HAP-1 (cell line): ENCODE data around the gene TMEM201.
"Not testable (repeated sequence)": the region's sequence is repeated elsewhere in the genome, so short reads cannot be mapped to it uniquely, and the experiment has no call there.

Experiments
- DNase-seq, 2 experiments: peaks; one replicate each; pipeline ENCODE4 v3.0.0-alpha.2; 2016 to 2020; ENCODE audit warnings: low spot score in 2 of 2
- H3K27me3 ChIP-seq: fragments of 250-450 bp; sonication (Bioruptor Pico); 2 replicates; pipeline ENCODE4 v1.5.1; 2020; ENCODE audit warnings: low read depth, mild to moderate bottlenecking, moderate library complexity
- H3K36me3 ChIP-seq: fragments of 250-450 bp; sonication (Bioruptor Pico); replicated peaks from 2 replicates; pipeline ENCODE4 v1.5.1; 2020; ENCODE audit warnings: mild to moderate bottlenecking
- H3K4me1 ChIP-seq: fragments of 250-450 bp; sonication (Bioruptor Pico); 2 replicates; pipeline ENCODE4 v1.5.1; 2020; ENCODE audit warnings: mild to moderate bottlenecking
- H3K4me3 ChIP-seq: fragments of 250-450 bp; sonication (Bioruptor Pico); 2 replicates; pipeline ENCODE4 v1.5.1; 2020; ENCODE audit warnings: mild to moderate bottlenecking, moderate library complexity
- H3K9me3 ChIP-seq: fragments of 250-450 bp; sonication (Bioruptor Pico); 2 replicates; pipeline ENCODE4 v1.5.1; 2020; ENCODE audit warnings: mild to moderate bottlenecking, moderate library complexity
- in situ Hi-C: fragments of 300-500 bp; cut with MboI; formaldehyde crosslinking; loops from 3 replicates; pipeline ENCODE4 v1.14.3; 2020; ENCODE audit warnings: low sequenced_read_pairs, inconsistent platforms, mixed read lengths

Gene TMEM201

DNA sequence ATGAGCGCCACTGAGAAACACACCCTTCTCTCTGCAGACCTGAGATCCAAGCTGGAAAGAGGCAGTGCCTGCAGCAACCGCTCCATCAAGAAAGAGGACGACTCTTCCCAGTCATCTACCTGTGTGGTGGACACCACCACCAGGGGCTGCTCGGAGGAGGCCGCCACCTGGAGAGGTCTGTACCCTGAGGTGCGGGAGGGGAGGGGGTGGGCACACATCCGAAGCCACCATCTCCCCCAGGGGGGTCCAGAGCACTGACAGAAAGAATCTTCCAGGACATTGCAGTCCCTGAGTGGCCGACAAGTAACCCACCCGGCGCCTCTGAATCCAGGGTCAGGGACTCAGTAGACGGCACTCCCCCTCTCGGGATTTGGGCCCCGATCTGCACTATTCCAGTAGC is 23.0 kb downstream of the TMEM201 start:
- no peaks in the 10 kb centered on the region for H3K27me3 ChIP-seq
- in situ Hi-C loops = no loop called here
- DNase-seq = no peak
- H3K9me3 ChIP-seq = no peaks in the 10 kb centered on the region
- no peaks in the 10 kb centered on the region for H3K4me1 ChIP-seq
- H3K36me3 ChIP-seq = peaks cover 36% of the 10 kb centered on the region
- H3K4me3 ChIP-seq = no peak overlapping the region

DNA sequence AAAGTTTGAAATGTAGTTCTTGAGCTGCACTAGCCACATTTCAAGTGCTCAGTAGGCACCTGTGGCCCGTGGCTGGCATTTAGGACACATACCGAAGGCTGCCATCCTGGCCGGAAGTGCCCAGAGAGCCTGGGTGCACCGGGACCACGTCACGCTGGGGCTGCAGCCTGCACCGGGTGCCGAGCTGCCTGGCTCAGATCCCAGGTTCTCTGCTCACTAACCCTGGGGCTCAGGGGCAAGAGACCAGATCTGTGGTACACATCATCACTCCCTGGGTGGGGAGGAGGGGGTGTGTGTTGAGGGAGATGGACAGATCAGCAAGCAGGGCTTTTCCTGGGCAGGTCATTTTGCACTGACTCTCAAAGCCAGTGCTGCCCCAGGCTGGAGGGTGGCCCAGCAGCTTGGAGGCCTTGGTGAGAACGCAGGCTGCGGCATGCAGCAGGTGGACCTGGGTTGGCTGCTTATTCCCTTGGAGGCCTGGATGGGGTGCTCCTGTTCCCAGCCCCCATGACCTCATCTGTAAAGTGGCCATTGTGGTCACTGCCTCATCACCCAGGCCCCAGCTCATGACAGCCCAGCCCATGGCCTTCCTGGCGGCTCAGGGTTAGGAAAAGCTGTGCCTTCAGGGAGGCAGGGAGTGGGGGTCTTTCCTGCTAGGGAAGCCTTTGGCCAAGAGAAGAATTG is 23.6 kb downstream of the TMEM201 start:
- H3K4me3 ChIP-seq = no peak overlapping the region
- no peaks in the 10 kb centered on the region for H3K4me1 ChIP-seq
- no peaks in the 10 kb centered on the region for H3K27me3 ChIP-seq
- peaks cover 36% of the 10 kb centered on the region for H3K36me3 ChIP-seq
- in situ Hi-C loops = no loop called here
- no peak for DNase-seq
- H3K9me3 ChIP-seq = no peaks in the 10 kb centered on the region

DNA sequence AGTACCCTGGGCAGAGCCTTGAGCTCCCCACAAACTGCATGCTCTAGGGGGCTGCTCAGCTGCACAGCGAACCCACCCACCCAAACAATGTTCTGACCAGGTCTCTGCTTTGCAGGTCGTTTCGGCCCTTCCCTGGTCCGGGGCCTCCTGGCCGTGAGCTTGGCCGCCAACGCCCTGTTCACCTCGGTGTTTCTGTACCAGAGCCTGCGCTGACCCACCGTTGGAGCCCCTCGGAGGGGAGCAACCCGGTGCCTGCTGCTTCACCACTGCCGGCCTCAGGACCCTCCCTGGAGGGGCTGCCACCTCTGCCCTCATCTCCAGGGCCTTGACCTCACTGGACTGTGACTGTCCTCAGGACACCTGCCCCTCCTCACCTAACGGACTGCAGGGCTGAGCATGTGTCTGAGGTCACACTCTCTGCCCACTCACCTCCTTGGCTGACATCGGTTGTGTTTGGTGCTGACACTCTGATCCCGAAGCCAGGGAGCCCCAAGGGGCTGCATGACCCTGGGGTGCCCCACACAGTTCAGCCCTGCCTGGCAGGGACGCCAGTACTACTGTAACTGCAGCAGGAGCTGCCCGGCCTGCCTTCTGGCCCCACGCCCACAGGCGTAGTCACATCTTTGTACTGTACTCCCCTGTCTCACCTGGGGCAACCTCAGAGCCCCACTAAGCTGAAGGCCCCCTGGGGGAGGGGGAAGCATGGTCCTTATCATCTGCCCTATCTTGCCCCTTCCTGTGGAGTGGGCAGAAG is 24.3 kb downstream of the TMEM201 start:
- H3K27me3 ChIP-seq = no peaks in the 10 kb centered on the region
- no peak overlapping the region for H3K4me3 ChIP-seq
- in situ Hi-C loops = no loop called here
- no peak for DNase-seq
- H3K36me3 ChIP-seq = peaks cover 31% of the 10 kb centered on the region
- H3K9me3 ChIP-seq = no peaks in the 10 kb centered on the region
- H3K4me1 ChIP-seq = no peaks in the 10 kb centered on the region

DNA sequence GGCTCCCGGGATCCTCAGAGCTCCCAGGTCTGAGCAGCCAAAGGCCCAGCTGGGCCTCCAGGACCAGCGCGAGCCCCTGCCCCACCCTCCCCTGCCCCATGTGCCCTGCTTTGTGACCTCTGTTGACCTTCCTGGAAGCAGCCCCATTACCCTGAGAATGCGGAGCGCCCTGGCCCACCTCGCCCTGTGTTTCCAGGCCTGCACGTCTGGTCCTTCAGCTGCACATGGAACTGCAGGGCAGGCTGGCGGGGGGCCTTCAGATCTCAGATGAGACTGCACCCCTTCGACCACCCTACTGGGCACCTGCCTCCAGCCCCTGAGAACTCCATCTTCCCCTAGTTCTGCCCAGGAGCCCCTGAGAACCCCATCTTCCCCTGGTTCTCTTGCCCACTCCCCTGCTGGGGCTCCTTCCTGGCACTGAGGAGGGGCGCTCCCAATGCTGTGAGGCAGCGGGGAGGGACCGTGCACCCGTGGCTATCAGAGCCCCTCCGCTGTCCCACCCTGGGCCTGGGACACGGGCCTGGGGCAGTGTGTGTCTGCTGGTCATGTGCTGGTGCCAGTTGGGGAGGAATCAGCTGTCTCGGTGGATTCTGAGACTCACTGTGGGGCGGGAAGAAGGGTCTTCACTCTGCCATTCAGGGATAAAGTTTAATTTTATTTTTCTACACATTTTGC is 25.1 kb downstream of the TMEM201 start:
- Histone ChIP-seq H3K4me1 (no peaks in the 10 kb centered on the region), H3K9me3 (no peaks in the 10 kb centered on the region)
- in situ Hi-C loops = no loop called here

GRCh38 chr1:9615316-9616063 is 26.8 kb downstream of the TMEM201 start:
- H3K4me3 ChIP-seq = no peak overlapping the region
- H3K4me1 ChIP-seq = no peaks in the 10 kb centered on the region
- H3K9me3 ChIP-seq = no peaks in the 10 kb centered on the region
- in situ Hi-C loops = no loop called here
- H3K27me3 ChIP-seq = no peaks in the 10 kb centered on the region
- H3K36me3 ChIP-seq = peaks cover 18% of the 10 kb centered on the region
- DNase-seq = peak in 1 of 2 experiments; percentile 68

More for the DNA sequence above, 25.1 kb downstream of the TMEM201 start:
- Histone ChIP-seq H3K36me3 (peaks cover 29% of the 10 kb centered on the region), H3K4me3 (no peak overlapping the region), H3K27me3 (no peaks in the 10 kb centered on the region)
- no peak for DNase-seq

DNA sequence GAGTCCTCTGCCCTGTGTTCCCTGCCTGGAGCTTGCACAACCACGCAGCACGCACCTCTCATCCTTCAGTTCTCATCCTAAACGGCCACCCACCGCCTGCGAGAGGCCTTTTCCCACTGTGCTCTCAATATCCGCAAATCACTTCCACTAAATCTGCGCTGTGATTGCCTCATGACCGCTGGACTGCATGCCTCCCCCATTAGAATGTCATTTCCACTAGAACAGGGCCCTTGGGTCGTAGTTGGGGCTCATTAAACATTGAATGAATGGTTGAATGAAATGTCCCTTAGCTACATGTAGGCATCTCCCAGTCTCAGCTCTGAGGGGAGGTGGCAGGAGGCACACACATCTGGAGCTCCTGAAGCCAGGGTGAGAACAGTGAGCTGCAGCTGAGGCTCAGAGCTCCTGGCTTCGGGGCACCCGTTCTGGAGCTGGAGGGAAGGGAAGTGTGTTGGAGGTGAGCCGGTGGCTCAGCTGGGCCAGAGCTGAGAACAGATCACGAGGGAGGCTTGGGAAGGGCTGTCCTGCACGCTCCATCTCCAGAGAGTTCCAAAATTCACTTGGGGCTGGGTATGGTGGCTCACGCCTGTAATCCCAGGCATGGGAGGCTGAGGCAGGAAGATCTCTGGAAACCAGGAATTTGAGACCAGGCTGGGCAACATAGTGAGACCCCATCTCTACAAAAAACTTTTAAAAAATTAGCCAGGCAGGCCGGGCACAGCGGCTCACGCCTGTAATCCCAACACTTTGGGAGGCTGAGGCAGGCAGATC is 30.4 kb downstream of the TMEM201 start:
- DNase-seq = no peak
- no peaks in the 10 kb centered on the region for H3K9me3 ChIP-seq
- H3K36me3 ChIP-seq = no peaks in the 10 kb centered on the region
- H3K4me3 ChIP-seq = no peak overlapping the region
- no peaks in the 10 kb centered on the region for H3K4me1 ChIP-seq
- no peaks in the 10 kb centered on the region for H3K27me3 ChIP-seq
- in situ Hi-C loops = no loop called here

DNA sequence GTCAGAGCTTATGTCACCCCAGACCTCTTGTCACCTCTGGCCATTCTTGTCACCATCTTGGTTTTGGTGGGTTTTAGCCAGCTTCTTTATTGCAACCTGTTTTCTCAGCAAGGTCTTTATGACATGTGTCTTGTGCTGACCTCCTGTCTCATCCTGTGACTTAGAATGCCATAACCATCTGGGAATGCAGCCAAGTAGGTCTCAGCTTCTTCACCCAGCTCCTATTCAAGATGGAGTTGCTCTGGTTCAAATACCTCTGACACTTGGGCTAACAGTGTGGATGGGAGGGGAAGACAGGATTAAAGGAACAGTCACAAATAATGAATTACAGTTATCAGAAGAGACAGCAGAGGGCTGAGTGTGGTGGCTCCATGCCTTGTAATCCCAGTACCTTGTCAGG is 32.3 kb downstream of the TMEM201 start:
- Histone ChIP-seq H3K27me3 (no peaks in the 10 kb centered on the region), H3K36me3 (no peaks in the 10 kb centered on the region), H3K4me1 (no peaks in the 10 kb centered on the region), H3K4me3 (no peak overlapping the region), H3K9me3 (no peaks in the 10 kb centered on the region)
- no peak for DNase-seq
- in situ Hi-C loops = no loop called here

- no peak overlapping the region for H3K4me3 ChIP-seq
- H3K4me1 ChIP-seq = peaks cover 4% of the 10 kb centered on the region
- no peak for DNase-seq
- in situ Hi-C loops = no loop called here
- H3K36me3 ChIP-seq = no peaks in the 10 kb centered on the region
- H3K27me3 ChIP-seq = no peaks in the 10 kb centered on the region
- no peaks in the 10 kb centered on the region for H3K9me3 ChIP-seq
Observed at GRCh38 chr1:9624081-9624480, 35.4 kb downstream of the TMEM201 start.

- DNase-seq, H3K36me3 ChIP-seq, H3K4me3 ChIP-seq, H3K9me3 ChIP-seq, H3K27me3 ChIP-seq, H3K4me1 ChIP-seq, in situ Hi-C loops: not testable (repeated sequence)
Observed at GRCh38 chr1:9625030-9625429, 36.3 kb downstream of the TMEM201 start.

- no peaks in the 10 kb centered on the region for H3K9me3 ChIP-seq
- no peaks in the 10 kb centered on the region for H3K27me3 ChIP-seq
- in situ Hi-C loops = no loop called here
- peak overlapping the region; percentile 32 for H3K4me3 ChIP-seq
- no peak for DNase-seq
- no peaks in the 10 kb centered on the region for H3K36me3 ChIP-seq
- peaks cover 4% of the 10 kb centered on the region for H3K4me1 ChIP-seq
Observed at GRCh38 chr1:9626201-9626608, 37.5 kb downstream of the TMEM201 start.

DNA sequence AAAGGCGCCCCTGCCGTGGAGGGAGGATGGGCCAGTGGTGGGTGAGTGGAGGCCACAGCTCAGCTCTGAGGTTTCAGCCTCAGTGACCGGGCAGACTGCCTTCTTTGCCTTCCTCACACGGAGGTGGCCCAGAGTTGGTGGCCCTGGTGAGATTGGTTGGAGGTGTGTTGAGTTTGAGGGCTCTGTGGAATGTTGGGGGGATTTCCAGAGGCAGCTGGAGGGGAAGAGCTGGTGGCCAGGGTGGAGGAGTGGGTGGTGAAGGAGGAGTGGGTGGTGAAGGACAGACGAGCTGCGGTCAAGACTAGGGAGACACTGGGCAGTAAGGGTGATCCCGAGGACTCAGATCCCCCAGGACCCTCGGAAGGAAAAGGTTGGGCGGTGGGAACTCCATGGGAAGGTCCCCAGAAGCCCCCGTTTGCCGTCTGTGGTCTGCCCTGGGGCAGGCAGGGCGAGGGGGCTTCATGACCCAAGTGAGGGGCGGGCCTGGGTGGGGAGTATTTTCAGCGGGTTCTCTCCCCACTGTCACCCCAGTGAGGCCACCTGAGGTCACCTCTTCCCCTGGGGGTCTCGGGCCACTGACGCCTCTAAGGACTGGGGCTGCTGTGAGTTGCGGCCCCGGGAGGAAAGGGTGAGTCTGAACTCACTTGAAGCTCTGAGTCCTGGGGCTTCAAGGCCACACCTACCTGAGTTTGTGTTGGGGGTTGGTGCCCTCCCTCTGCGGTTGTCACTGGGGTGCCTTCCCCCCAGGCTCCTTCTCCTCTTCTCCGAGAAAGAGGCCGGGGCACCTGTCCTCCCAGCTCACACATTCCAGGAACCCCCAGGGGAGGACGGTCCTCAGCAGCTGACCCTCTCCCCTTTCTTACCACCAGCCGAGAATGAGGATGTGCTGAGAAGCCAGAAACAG is 40.1 kb downstream of the TMEM201 start:
- Histone ChIP-seq H3K4me3 (no peak overlapping the region), H3K4me1 (peaks cover 4% of the 10 kb centered on the region), H3K9me3 (no peaks in the 10 kb centered on the region), H3K36me3 (no peaks in the 10 kb centered on the region), H3K27me3 (no peaks in the 10 kb centered on the region)
- DNase-seq = no peak
- in situ Hi-C loops = no loop called here

GRCh38 chr1:9629445-9630201 is 40.9 kb downstream of the TMEM201 start:
- Histone ChIP-seq H3K27me3 (no peaks in the 10 kb centered on the region), H3K4me3 (no peak overlapping the region), H3K36me3 (no peaks in the 10 kb centered on the region), H3K4me1 (peaks cover 4% of the 10 kb centered on the region), H3K9me3 (no peaks in the 10 kb centered on the region; the same call in 1 of the 2 replicates)
- in situ Hi-C loops = loop anchor here (5.0 kb wide), 1 partner anchor 238 kb away; no protein-coding TSS in a partner anchor
- no peak for DNase-seq
